ENCODE data around the gene GOLGA8K. TPM values are rescaled to one million over a fixed set of nuclear protein-coding genes. Genes with fewer than 3 reads are reported as not detected.
"Not testable (repeated sequence)": the region's sequence is repeated elsewhere in the genome, so short reads cannot be mapped to it uniquely, and the experiment has no call there.

The GOLGA8K gene
- total RNA-seq, 1 donor: not detected

- not testable (repeated sequence) for H3K4me3 ChIP-seq (ENCODE audit: low read depth, low read length); DNase-seq (ENCODE audit: low read depth)
These were observed 39.6 kb downstream of the GOLGA8K start for GRCh38 chr15:32363449-32363848.

DNA sequence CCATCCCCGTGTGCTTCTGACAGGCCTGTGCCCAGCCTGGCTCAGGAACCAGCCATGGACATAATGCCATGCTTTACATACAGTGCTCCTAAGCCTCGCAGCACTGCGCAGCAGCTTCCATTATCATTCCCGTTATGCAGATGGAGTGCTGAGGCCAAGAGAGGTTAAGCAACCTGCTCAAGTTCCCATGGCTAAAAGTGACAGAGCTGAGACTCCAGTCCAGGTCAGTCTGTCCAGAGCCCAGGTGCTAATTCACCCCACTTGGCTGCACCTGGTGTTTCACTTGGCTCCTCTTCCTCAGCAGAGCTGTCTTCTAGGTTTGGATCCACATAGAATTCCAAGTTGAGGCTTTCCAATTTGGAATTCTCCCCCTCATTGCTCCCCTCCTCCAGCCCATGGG, 41.4 kb downstream of the GOLGA8K start:
- H3K4me3 ChIP-seq (ENCODE audit: low read depth, low read length); DNase-seq (ENCODE audit: low read depth): not testable (repeated sequence)

GRCh38 chr15:32358462-32358861, 44.6 kb downstream of the GOLGA8K start:
- H3K4me3 ChIP-seq (ENCODE audit: low read depth, low read length); DNase-seq (ENCODE audit: low read depth): not testable (repeated sequence)

DNA sequence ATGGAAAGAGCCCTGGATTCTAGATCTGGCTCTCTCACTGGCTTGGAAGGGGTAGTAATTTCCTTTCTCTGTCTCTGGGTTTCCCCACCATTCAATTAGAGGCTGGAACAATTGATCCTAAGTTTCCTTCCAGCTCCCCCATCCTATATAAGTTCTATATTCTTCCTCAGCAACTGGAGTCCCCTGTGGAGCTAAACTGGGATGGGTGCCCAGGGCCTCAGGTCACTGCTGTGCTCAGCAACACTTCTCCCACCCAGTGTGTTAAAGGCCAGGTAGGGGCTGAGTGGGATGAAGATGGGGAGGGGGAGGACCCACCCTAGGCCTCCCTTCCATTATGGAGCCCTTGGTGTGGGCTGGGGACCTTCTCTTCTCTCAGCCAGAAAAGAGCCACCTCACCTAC, 46.2 kb downstream of the GOLGA8K start:
- H3K4me3 ChIP-seq (ENCODE audit: low read depth, low read length); DNase-seq (ENCODE audit: low read depth): not testable (repeated sequence)

DNA sequence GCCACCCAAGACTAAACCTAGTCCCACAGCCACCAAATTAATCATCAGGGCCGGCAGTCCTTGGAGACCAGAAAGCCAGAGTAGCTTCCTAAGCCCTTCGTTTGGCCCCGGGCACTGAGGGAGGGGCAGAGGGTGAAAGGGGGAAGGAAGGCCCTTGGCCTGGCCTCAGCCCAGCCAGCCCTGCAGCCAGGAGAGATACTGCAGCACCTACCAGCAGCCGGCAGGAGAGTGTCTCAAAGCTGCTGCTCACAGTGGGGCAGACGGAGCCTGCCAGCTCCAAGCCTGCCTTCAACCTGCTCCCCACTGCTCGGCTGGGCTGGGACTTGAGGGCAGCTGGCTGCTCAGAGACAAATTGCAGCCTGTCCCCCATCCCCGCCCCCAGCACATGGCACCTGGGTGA, 50.3 kb downstream of the GOLGA8K start:
- not testable (repeated sequence) for DNase-seq (ENCODE audit: low read depth); H3K4me3 ChIP-seq (ENCODE audit: low read depth, low read length)

DNA sequence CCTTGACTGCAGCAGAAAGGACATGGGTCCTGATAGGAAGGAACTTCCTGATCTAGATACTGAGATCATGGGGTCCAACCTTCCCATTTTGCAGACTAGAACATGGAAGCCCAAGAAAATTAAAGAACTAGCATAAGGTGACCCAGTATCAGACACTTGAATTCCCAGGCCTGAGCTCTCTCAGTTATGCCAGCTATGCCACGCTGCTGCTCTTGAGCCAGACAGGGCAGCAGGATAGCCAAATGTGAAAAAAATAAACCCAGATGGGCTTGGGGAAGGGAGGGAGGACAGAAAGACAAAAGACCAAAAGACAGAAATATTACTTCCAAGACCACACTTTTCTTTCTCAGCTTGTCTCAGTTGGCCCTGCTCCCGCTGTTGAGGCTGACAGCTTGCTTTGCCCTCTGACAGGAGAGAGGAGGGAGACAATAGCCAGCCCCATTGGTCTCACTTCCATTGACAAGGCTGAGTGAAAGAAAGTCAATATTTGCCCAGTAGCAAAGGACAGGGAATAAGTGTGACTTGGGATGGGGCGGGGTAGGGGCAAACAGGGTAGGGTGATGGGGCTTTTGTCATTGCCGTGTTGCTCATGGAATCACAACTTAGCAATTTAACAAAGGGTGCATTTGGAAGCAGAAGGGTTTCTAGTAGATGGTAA, 52.4 kb downstream of the GOLGA8K start:
- not testable (repeated sequence) for DNase-seq (ENCODE audit: low read depth); H3K4me3 ChIP-seq (ENCODE audit: low read depth, low read length)

- not testable (repeated sequence) for H3K4me3 ChIP-seq (ENCODE audit: low read depth, low read length); DNase-seq (ENCODE audit: low read depth)
These were observed 56.1 kb downstream of the GOLGA8K start for GRCh38 chr15:32347037-32347436.

GRCh38 chr15:32345978-32346547, 57.0 kb downstream of the GOLGA8K start:
- DNase-seq (ENCODE audit: low read depth): not testable (repeated sequence)

DNA sequence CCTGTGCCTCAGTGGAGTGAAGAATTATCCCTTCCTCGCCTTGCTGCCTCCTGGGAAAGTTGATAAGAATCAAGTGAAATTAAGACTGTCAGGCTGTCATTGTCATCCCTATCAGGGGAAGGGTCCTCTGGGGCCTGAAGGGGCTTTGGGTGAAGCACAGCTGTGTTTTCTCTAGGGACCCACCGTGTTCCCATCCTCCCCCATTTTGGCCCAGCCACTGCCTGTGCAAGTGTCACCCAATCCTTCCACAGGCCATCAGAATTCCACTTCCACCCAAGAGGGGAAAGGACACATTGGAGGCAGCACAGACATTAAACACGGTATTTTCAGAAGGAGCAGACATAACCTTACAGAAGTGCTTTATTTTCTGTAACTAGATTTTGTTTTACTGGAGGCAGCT, 59.2 kb downstream of the GOLGA8K start:
- not testable (repeated sequence) for H3K4me3 ChIP-seq (ENCODE audit: low read depth, low read length); DNase-seq (ENCODE audit: low read depth)

More at GRCh38 chr15:32345978-32346547, 57.0 kb downstream of the GOLGA8K start:
- H3K4me3 ChIP-seq (ENCODE audit: low read depth, low read length): not testable (repeated sequence)

Small RNA genes within 50 kb of the gene (small RNA-seq; reads per million reads assigned to genes)
- gene RF00096: not detected
- not detected for gene RN7SL185P
- not detected for gene RN7SL539P

Other genes starting within 250 kb of the GOLGA8K start
- gene GOLGA8O, start 52.3 kb upstream of the GOLGA8K start, total RNA-seq (ENCODE audit: low replicate concordance): 0.09 and 0.33 TPM in 2 replicates
- gene GOLGA8N, start 190.2 kb upstream of the GOLGA8K start, total RNA-seq (ENCODE audit: low replicate concordance): 1.8 and 5.7 TPM in 2 replicates
- 10.1 and 33.9 TPM in 2 replicates for gene ARHGAP11A, start 212.2 kb upstream of the GOLGA8K start, total RNA-seq (ENCODE audit: low replicate concordance)
- 11.7 and 16.7 TPM in 2 replicates for gene SCG5, start 238.4 kb upstream of the GOLGA8K start, total RNA-seq (ENCODE audit: low replicate concordance)